T-cell (primary cell): ENCODE data around the gene ZNHIT2. TPM values are rescaled to one million over a fixed set of nuclear protein-coding genes. Genes with fewer than 3 reads are reported as not detected.

Source experiments
- ATAC-seq, 4 experiments: fragments of 200-7000 bp in 3 of 4; fragments of 150-1000 bp in 1 of 4; cut with Tn5 transposase; replicated peaks in 1 of 4; 1 replicate in 3 of 4; 2 replicates in 1 of 4; pipeline ENCODE4 v1.10.0; 2021; ENCODE audit warnings: moderate library complexity in 3 of 4, mild to moderate bottlenecking in 2 of 4, moderate number of reproducible peaks in 1 of 4
- CTCF ChIA-PET, 2 donors: fragments of 300-600 bp; sonication (Branson Sonifier 250); formaldehyde crosslinking; loops; one replicate each; lab custom pipeline; 2022; ENCODE audit warnings: antibody characterized with exemption in 2 of 2; lab: Charles Lee
- POLR2A ChIA-PET, 2 donors: fragments of 300-600 bp; sonication (Branson Sonifier 250); formaldehyde crosslinking; loops; one replicate each; lab custom pipeline; 2022; ENCODE audit warnings: antibody characterized with exemption in 2 of 2; lab: Charles Lee
- DNase-seq, 35 experiments: peaks; one replicate each; pipeline versions ENCODE4 v3.0.0 to v3.0.0-alpha.2; 2013 to 2023
- H3K27ac ChIP-seq: one replicate; pipeline ENCODE4 v1.5.1; 2013; ENCODE audit warnings: low read length
- H3K27me3 ChIP-seq, 2 experiments: replicated peaks in 1 of 2; 1 replicate in 1 of 2; 2 replicates in 1 of 2; pipeline versions ENCODE4 v1.6.1 to v1.7.0; 2013; ENCODE audit warnings: low read length in 1 of 2, mixed read lengths in 1 of 2; ENCODE audit not compliant: control insufficient read depth in 2 of 2, insufficient read depth in 2 of 2; ENCODE audit errors: extremely low read depth in 1 of 2
- H3K36me3 ChIP-seq, 2 donors: 1 replicate in 1 of 2; 2 replicates in 1 of 2; pipeline versions ENCODE4 v1.6.1 to v1.7.0; 2013; ENCODE audit warnings: low read length in 1 of 2; ENCODE audit not compliant: control insufficient read depth in 2 of 2, insufficient read depth in 1 of 2; ENCODE audit errors: extremely low read depth in 1 of 2
- H3K4me1 ChIP-seq, 2 experiments: 1 replicate in 1 of 2; 2 replicates in 1 of 2; pipeline versions ENCODE4 v1.6.1 to v1.7.0; 2013; ENCODE audit warnings: low read length in 2 of 2, mixed read lengths in 1 of 2; ENCODE audit not compliant: insufficient read depth in 2 of 2, control insufficient read depth in 1 of 2; ENCODE audit errors: extremely low read depth in 1 of 2
- H3K4me3 ChIP-seq, 2 donors: 1 replicate in 1 of 2; 2 replicates in 1 of 2; pipeline versions ENCODE4 v1.5.1 to v1.7.0; 2013; ENCODE audit warnings: mild to moderate bottlenecking in 2 of 2, low read length in 1 of 2, moderate library complexity in 1 of 2; ENCODE audit not compliant: control insufficient read depth in 1 of 2; ENCODE audit errors: extremely low read depth in 1 of 2
- H3K9me3 ChIP-seq: 2 replicates; pipeline ENCODE4 v1.7.0; 2013
- H3K27ac Mint-ChIP-seq, 2 donors: one replicate each; pipeline ENCODE4 v1.8.0; 2020 to 2021; ENCODE audit warnings: mild to moderate bottlenecking in 2 of 2, mixed read lengths in 2 of 2
- H3K27me3 Mint-ChIP-seq, 2 donors: one replicate each; pipeline ENCODE4 v1.8.0; 2021 to 2022; ENCODE audit warnings: mixed read lengths in 2 of 2
- H3K36me3 Mint-ChIP-seq: one replicate; pipeline ENCODE4 v1.8.0; 2021; ENCODE audit warnings: mixed read lengths
- H3K4me1 Mint-ChIP-seq, 3 donors: one replicate each; pipeline ENCODE4 v1.8.0; 2020 to 2022; ENCODE audit warnings: mixed read lengths in 3 of 3, mild to moderate bottlenecking in 1 of 3
- H3K4me3 Mint-ChIP-seq, 3 donors: one replicate each; pipeline ENCODE4 v1.8.0; 2020 to 2022; ENCODE audit warnings: mild to moderate bottlenecking in 3 of 3, mixed read lengths in 3 of 3, moderate library complexity in 3 of 3
- H3K9me3 Mint-ChIP-seq, 3 donors: one replicate each; pipeline ENCODE4 v1.8.0; 2020 to 2022; ENCODE audit warnings: mixed read lengths in 3 of 3
- WGBS: methylation state at CpG from one replicate; pipeline ENCODE4 v1.1.5; 2013; ENCODE audit warnings: missing lambda C conversion rate; ENCODE audit not compliant: insufficient coverage; 5-methylcytosine and 5-hydroxymethylcytosine counted together
- total RNA-seq, 35 experiments: library from RNA in 6 of 35; stranded (reverse) in 6 of 35; fragments of 120-200 nt in 1 of 35; gene quantifications; one replicate each; pipeline versions ENCODE4 v1.2.1 to v1.2.4 and lab custom pipeline; 2013 to 2026

ZNHIT2 gene
- total RNA-seq, 5 donors from 2014 or later (not counting 1 experiment from before 2014, with no cell fraction given): 7.0 to 20.4 (median 18.1) TPM

DNA sequence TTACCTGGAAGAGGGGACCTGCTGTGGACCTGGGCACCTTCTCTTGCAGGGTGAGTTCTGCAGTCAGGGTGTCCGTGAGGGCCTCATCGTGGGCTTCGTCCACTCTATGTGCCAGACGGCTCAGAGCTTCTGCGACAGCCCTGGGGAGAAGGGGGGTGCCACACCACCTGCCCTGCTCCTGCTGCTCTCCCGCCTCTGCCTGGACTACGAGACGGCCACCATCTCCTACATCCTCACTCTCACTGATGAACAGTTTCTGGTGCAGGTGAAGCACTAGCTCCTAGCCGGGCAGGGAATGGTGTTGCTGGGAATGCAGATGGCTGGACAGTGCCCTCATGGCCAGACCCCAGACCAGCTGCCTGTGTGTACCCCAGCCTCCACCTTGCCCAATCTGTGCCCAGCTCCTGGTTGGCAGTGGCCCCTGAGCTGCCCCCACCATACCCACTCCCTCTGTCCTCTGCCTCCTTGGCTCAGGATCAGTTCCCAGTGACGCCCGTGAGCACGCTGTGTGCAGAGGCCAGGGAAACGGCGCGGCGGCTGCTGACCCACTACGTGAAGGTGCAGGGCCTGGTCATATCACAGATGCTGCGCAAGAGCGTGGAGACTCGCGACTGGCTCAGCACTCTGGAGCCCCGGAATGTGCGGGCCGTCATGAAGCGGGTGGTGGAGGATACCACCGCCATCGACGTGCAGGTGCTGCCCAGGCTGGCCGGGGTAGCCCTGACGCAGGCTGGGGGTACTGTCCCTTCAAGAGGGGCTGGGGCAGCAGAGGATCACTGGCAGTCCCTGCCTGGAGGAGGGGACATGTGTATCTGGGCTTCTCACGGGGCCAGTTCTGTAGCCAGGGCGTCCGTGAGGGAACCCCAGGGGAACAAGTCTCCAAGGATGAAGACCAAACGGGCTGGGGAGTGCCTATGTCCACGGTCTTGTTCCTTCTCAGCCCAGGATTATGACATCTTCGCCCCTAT, 8.0 kb downstream of the ZNHIT2 start:
- no peaks in the 10 kb centered on the region for H3K9me3 ChIP-seq
- no peak overlapping the region for H3K4me3 Mint-ChIP-seq
- peaks cover 10 to 44% of the 10 kb centered on the region in 2 experiments for H3K4me1 ChIP-seq
- POLR2A ChIA-PET: interaction anchor here in 1 of 2 donors (0.5 kb wide), 1 partner anchor 1159 kb away, joined by 3 read pairs; no protein-coding TSS in a partner anchor
- no peaks in the 10 kb centered on the region for H3K27me3 Mint-ChIP-seq
- DNase-seq: no peak
- peaks cover 19% of the 10 kb centered on the region for H3K36me3 Mint-ChIP-seq
- ATAC-seq: no peak
- H3K27ac Mint-ChIP-seq: peak overlapping the region; percentile 83 to 88
- H3K9me3 Mint-ChIP-seq: no peaks in the 10 kb centered on the region
- peaks cover 43 to 46% (median 44%) of the 10 kb centered on the region in 3 donors for H3K4me1 Mint-ChIP-seq
- H3K4me3 ChIP-seq: no peak overlapping the region
- WGBS: 90% methylated on average over 31 of the region's 36 CpGs
- H3K27me3 ChIP-seq: no peaks in the 10 kb centered on the region
- peak overlapping the region; percentile 67 for H3K27ac ChIP-seq
- CTCF ChIA-PET: interaction anchor here in 1 of 2 donors (0.8 to 2.0 kb wide), 3 partner anchors 7 to 26 kb away, joined by 3 to 13 read pairs (median 9); partner anchors contain the start of genes FAU and MRPL49
- H3K36me3 ChIP-seq: peaks cover 14 to 41% of the 10 kb centered on the region in 2 donors

DNA sequence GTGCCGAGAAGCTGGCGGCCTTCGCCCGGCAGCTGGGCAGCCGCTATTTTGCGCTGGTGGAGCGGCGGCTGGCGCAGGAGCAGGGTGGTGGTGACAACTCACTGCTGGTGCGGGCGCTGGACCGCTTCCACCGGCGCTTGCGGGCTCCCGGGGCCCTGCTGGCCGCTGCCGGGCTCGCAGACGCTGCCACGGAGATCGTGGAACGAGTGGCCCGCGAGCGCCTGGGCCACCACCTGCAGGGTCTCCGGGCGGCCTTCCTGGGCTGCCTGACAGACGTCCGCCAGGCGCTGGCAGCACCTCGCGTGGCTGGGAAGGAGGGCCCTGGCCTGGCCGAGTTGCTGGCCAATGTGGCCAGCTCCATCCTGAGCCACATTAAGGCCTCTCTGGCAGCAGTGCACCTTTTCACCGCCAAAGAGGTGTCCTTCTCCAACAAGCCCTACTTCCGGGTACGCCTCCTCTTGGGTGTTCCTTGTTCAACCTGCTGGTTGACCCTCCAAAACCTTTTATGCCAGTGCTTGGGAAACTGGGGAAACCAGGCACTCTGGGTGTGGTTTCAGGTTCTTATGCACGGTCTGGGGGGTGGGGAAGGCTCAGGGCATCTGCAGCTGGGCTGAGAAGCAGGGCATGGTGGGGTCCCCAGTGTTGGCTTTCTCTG, 8.9 kb downstream of the ZNHIT2 start:
- H3K27me3 ChIP-seq: no peaks in the 10 kb centered on the region
- no peak overlapping the region for H3K4me3 ChIP-seq
- peaks cover 14 to 41% of the 10 kb centered on the region in 2 donors for H3K36me3 ChIP-seq
- WGBS: 94% methylated on average over 38 of the region's 38 CpGs
- no peak overlapping the region for H3K27ac ChIP-seq
- ATAC-seq (no peak), DNase-seq (no peak)
- Mint-ChIP-seq H3K27me3 (no peaks in the 10 kb centered on the region), H3K27ac (no peak overlapping the region), H3K4me1 (peaks cover 37 to 45% (median 42%) of the 10 kb centered on the region in 3 donors), H3K36me3 (peaks cover 23% of the 10 kb centered on the region), H3K9me3 (no peaks in the 10 kb centered on the region), H3K4me3 (no peak overlapping the region)
- H3K4me1 ChIP-seq: peaks cover 8 to 40% of the 10 kb centered on the region in 2 experiments
- no peaks in the 10 kb centered on the region for H3K9me3 ChIP-seq
- CTCF ChIA-PET: interaction anchor here in 1 of 2 donors (0.5 kb wide), 1 partner anchor 73 kb away, joined by 6 read pairs; the partner anchor contains the start of gene CAPN1
- POLR2A ChIA-PET: interaction anchor here in 1 of 2 donors (0.5 kb wide), 1 partner anchor 1160 kb away, joined by 3 read pairs; no protein-coding TSS in a partner anchor

DNA sequence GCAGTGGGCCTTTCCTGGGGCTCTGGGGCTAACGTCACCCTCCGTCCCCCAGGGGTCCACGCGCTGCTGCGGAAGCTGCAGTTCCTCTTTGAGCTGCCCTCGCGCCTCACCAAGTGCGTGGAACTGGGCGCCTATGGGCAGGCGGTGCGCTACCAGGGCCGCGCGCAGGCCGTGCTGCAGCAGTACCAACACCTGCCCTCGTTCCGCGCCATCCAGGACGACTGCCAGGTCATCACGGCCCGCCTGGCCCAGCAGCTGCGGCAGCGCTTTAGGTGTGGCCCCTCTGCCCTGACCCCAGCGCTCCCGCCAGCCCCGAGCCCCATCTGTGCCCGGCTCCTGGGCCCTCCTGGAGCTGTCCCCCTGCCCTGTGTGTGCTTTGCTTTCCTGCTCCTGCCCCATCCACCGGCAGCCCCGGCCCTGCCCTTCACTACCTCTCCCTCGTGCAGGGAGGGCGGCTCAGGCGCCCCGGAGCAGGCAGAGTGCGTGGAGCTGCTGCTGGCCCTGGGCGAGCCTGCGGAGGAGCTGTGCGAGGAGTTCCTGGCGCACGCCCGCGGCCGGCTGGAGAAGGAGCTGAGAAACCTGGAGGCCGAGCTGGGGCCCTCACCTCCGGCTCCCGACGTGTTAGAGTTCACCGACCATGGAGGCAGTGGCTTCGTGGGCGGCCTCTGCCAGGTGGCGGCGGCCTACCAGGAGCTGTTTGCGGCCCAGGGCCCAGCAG, 9.6 kb downstream of the ZNHIT2 start:
- H3K27me3 Mint-ChIP-seq: no peaks in the 10 kb centered on the region
- no peaks in the 10 kb centered on the region for H3K9me3 Mint-ChIP-seq
- DNase-seq (no peak), ATAC-seq (no peak)
- Histone ChIP-seq H3K9me3 (no peaks in the 10 kb centered on the region), H3K27ac (no peak overlapping the region), H3K36me3 (peaks cover 14 to 45% of the 10 kb centered on the region in 2 donors), H3K27me3 (no peaks in the 10 kb centered on the region), H3K4me1 (peaks cover 3 to 33% of the 10 kb centered on the region in 2 experiments), H3K4me3 (no peak overlapping the region)
- no peak overlapping the region for H3K27ac Mint-ChIP-seq
- ChIA-PET CTCF (interaction anchor here in 1 of 2 donors (0.5 kb wide), 1 partner anchor 74 kb away, joined by 6 read pairs; the partner anchor contains the start of gene CAPN1), POLR2A (interaction anchor here in 1 of 2 donors (0.6 kb wide), 1 partner anchor 251 kb away, joined by 3 read pairs; no protein-coding TSS in a partner anchor)
- H3K4me3 Mint-ChIP-seq: no peak overlapping the region
- H3K4me1 Mint-ChIP-seq: peaks cover 34 to 42% (median 39%) of the 10 kb centered on the region in 3 donors
- peaks cover 23% of the 10 kb centered on the region for H3K36me3 Mint-ChIP-seq
- 96% methylated on average over 52 of the region's 52 CpGs for WGBS

DNA sequence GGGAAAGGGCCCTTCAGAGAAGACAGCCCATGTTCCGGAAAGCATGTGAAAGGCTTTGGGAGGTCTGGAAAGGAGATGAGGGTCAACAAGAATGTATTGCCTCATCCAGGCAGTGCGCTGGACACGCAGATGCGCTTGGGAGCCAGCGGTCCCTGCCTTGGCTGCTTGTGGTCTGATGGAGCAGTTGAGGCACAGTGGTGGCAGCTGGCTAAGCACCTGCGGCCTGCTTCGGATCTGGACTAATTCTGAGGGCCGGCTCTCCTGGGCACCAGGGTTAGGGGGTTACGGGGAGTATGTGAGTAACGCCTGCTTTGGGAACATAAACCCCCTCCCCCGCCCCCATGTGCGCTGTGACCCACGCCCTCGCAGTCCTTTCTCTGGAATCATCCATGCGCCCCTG, 10.4 kb downstream of the ZNHIT2 start:
- WGBS: 83% methylated on average over 1 of the region's 15 CpGs
- DNase-seq (no peak), ATAC-seq (no peak)
- Mint-ChIP-seq H3K27me3 (no peaks in the 10 kb centered on the region), H3K4me3 (no peak overlapping the region), H3K9me3 (no peaks in the 10 kb centered on the region), H3K36me3 (peaks cover 23% of the 10 kb centered on the region), H3K4me1 (peaks cover 34 to 44% (median 37%) of the 10 kb centered on the region in 3 donors), H3K27ac (no peak overlapping the region)
- ChIA-PET POLR2A (interaction anchor here in 1 of 2 donors (0.6 kb wide), 1 partner anchor 250 kb away, joined by 3 read pairs; no protein-coding TSS in a partner anchor), CTCF (no interaction called here)
- Histone ChIP-seq H3K4me1 (peaks cover 2 to 27% of the 10 kb centered on the region in 2 experiments), H3K4me3 (no peak overlapping the region), H3K27ac (no peak overlapping the region), H3K9me3 (no peaks in the 10 kb centered on the region), H3K27me3 (no peaks in the 10 kb centered on the region), H3K36me3 (peaks cover 14 to 45% of the 10 kb centered on the region in 2 donors)

DNA sequence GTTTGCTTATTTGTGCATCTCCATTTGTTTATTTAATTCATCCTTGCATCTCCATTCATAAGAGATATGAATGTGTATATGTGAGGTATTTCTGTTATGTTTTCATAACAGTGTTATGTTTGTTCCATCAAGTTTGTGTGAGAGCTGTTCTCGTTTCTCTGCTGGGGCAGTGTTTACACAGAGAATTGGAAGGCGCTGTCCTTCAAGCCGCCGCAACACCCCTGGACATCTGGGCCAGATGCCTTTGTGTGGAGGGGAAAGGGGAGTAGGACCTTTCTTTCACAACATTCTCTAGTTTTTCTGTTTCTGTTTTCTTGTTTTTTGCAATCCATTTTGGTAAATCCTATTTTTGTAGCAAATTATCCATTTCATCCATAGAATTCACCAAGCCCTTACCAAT, 12.9 kb downstream of the ZNHIT2 start:
- Mint-ChIP-seq H3K9me3 (no peaks in the 10 kb centered on the region), H3K4me1 (peaks cover 12 to 23% (median 15%) of the 10 kb centered on the region in 3 donors), H3K27me3 (no peaks in the 10 kb centered on the region), H3K27ac (peak overlapping the region in 1 of 2 donors; percentile 11), H3K4me3 (no peak overlapping the region), H3K36me3 (peaks cover 27% of the 10 kb centered on the region)
- peaks cover 0 to 2% of the 10 kb centered on the region in 2 experiments for H3K4me1 ChIP-seq
- no peaks in the 10 kb centered on the region for H3K9me3 ChIP-seq
- ChIA-PET CTCF (no interaction called here), POLR2A (interaction anchor here in 1 of 2 donors (0.5 kb wide), 1 partner anchor 333 kb away, joined by 3 read pairs; no protein-coding TSS in a partner anchor)
- no peak for ATAC-seq
- peaks cover 14 to 43% of the 10 kb centered on the region in 2 donors for H3K36me3 ChIP-seq
- no peak overlapping the region for H3K4me3 ChIP-seq
- no peak overlapping the region for H3K27ac ChIP-seq
- 80% methylated on average over 1 of the region's 4 CpGs for WGBS
- DNase-seq: no peak
- H3K27me3 ChIP-seq: no peaks in the 10 kb centered on the region
